Hepatocyte (in vitro differentiated cells): ENCODE results near the gene ADIPOR2. TPM values are rescaled to one million over a fixed set of nuclear protein-coding genes. Genes with fewer than 3 reads are reported as not detected.
A peak's percentile ranks its signal among the peaks of the same experiment; 100 is the strongest.

ENCODE experiments used
- DNase-seq: peaks from one replicate; pipeline ENCODE4 v3.0.0-alpha.2; 2016; ENCODE audit warnings: low spot score
- H2AFZ ChIP-seq: fragments of 200-600 bp; sonication (generic); 2 replicates; pipeline ENCODE4 v1.6.0; 2016; ENCODE audit warnings: antibody characterized with exemption, mild to moderate bottlenecking
- H3K27ac ChIP-seq: fragments of 200-600 bp; sonication (generic); 2 replicates; pipeline ENCODE4 v1.5.1; 2016; ENCODE audit warnings: mild to moderate bottlenecking
- H3K27me3 ChIP-seq: fragments of 200-600 bp; sonication (generic); 2 replicates; pipeline ENCODE4 v1.6.1; 2016
- H3K36me3 ChIP-seq: fragments of 200-600 bp; sonication (generic); replicated peaks from 2 replicates; pipeline ENCODE4 v1.5.1; 2016; ENCODE audit warnings: low read depth; ENCODE audit not compliant: insufficient read depth
- H3K4me1 ChIP-seq: fragments of 200-600 bp; sonication (generic); 2 replicates; pipeline ENCODE4 v1.5.1; 2016; ENCODE audit warnings: mild to moderate bottlenecking, moderate library complexity; ENCODE audit not compliant: insufficient read depth
- H3K4me2 ChIP-seq: fragments of 200-600 bp; sonication (generic); 2 replicates; pipeline ENCODE4 v1.6.0; 2016
- H3K4me3 ChIP-seq: fragments of 200-600 bp; sonication (generic); 2 replicates; pipeline ENCODE4 v1.5.1; 2016; ENCODE audit warnings: mild to moderate bottlenecking
- H3K79me2 ChIP-seq: fragments of 200-600 bp; sonication (generic); 2 replicates; pipeline ENCODE4 v1.6.0; 2017; ENCODE audit warnings: mild to moderate bottlenecking
- H3K9me2 ChIP-seq: fragments of 200-600 bp; sonication (generic); replicated peaks from 2 replicates; pipeline ENCODE4 v1.6.0; 2017; ENCODE audit warnings: mild to moderate bottlenecking; ENCODE audit not compliant: insufficient read depth
- H3K9me3 ChIP-seq: fragments of 200-600 bp; sonication (generic); 2 replicates; pipeline ENCODE4 v1.5.1; 2016; ENCODE audit warnings: low read depth, mild to moderate bottlenecking
- H4K20me1 ChIP-seq: fragments of 200-600 bp; sonication (generic); 2 replicates; pipeline ENCODE4 v1.6.0; 2016; ENCODE audit warnings: mild to moderate bottlenecking; ENCODE audit not compliant: insufficient read depth, poor library complexity, severe bottlenecking
- EZH2 ChIP-seq: fragments of 200-600 bp; sonication (generic); IDR thresholded peaks from 2 replicates; pipeline ENCODE4 v1.6.1; 2016; ENCODE audit warnings: antibody characterized with exemption, mild to moderate bottlenecking, borderline replicate concordance
- EZH2phosphoT487 ChIP-seq: fragments of 200-600 bp; sonication (generic); IDR thresholded peaks from one replicate; pipeline ENCODE4 v1.6.1; 2018; ENCODE audit warnings: antibody characterized with exemption, mild to moderate bottlenecking, low read depth, moderate library complexity; ENCODE audit not compliant: unreplicated experiment, severe bottlenecking
- WGBS: methylation state at CpG from one replicate; pipeline ENCODE4 v1.1.6; 2016; ENCODE audit warnings: low lambda C conversion rate; ENCODE audit errors: missing lambda C conversion rate; 5-methylcytosine and 5-hydroxymethylcytosine counted together
- polyA plus RNA-seq: library from polyadenylated mRNA; unstranded; fragments of >200 nt; fragmentation: Nextera tagmentation; extraction: Ambion mirVana; gene quantifications from 2 replicates; pipeline ENCODE4 v1.2.1, GENCODE V29; 2016
- total RNA-seq: library from RNA; depleted of rRNA; stranded (reverse); fragments of >200 nt; gene quantifications from 2 replicates; pipeline ENCODE4 v1.2.3, GENCODE V29; 2014
- TF ChIP-seq, protein P1 (sequence below): fragments of 200-600 bp; sonication (generic); IDR thresholded peaks from 2 replicates; pipeline ENCODE4 v1.5.1; 2016; ENCODE audit warnings: antibody characterized with exemption, mild to moderate bottlenecking; ENCODE audit not compliant: poor library complexity

Gene ADIPOR2
- total and polyA plus RNA-seq, 2 experiments from 2014 or later = 10.4 to 47.3 TPM

DNA sequence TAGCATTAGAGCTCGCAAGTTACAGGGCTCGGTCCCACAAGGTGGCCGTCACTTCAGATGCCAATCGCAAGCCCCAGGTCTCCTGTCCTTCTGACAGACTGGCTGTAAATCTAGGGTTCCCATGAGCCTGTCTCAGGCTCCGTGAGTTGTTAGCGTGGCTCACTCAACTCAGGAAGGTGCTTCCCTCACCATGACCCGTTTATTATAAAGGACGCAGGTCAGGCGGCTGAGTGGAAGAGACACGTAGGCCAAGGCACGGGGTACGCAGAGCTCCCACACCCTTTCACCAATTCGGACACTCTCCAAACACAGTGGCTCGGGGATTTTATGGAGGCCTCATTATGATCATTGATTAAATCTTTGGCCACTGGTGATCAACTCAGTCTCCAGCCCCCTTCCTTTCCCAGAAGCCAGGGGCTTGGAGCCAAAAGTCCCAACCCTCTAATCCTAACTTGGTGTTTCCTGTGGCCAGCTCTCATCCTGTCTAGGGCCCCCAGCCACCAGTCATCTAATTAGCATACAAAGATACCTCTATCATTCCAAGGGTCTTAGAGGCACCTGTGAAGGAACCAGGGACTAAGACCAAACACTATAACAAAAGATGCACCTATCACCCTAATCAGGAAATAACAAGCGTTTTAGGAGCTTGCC lies 103.7 kb downstream of the ADIPOR2 start:
- no peak overlapping the region for H2AFZ ChIP-seq
- no peaks in the 10 kb centered on the region for H3K9me2 ChIP-seq
- no peak overlapping the region for H3K27ac ChIP-seq
- H3K27me3 ChIP-seq = no peaks in the 10 kb centered on the region
- DNase-seq = no peak
- no peak for TF ChIP-seq EZH2phosphoT487
- no peak overlapping the region for H3K4me2 ChIP-seq
- WGBS = 84% methylated on average over 15 of the region's 15 CpGs
- H3K9me3 ChIP-seq = no peaks in the 10 kb centered on the region
- no peaks in the 10 kb centered on the region for H3K36me3 ChIP-seq
- H3K4me1 ChIP-seq = peaks cover 4% of the 10 kb centered on the region
- H3K79me2 ChIP-seq = no peaks in the 10 kb centered on the region
- no peaks in the 10 kb centered on the region for H4K20me1 ChIP-seq
- H3K4me3 ChIP-seq = no peak overlapping the region

DNA sequence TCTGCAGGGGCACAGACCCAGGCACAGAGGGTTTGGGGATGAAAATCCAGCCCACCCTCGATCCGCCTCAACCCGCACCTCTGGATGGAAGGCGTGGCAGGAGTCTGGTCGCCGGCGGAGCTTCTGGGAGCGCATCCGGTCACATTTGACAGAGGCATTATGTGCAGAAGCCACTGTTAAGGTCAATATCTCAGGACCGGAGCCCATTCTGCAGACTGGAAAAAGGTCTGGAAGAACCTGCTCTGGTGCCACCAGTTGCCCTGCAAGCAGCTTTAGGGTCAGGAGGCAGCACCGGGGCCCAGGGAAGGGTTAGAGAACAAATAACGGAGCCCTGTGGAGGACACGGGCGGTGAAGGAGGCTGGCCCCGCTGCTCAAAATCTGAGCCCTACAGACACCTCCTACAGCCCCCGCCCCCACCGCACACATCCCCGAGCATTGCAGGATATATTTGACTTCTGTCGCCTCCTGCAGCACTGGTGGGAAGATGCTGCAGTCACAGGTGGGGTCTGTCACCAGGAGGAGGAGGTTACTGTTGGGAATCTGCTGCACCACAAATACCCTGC lies 104.4 kb downstream of the ADIPOR2 start:
- no peak for DNase-seq
- Histone ChIP-seq H4K20me1 (no peaks in the 10 kb centered on the region), H3K9me2 (no peaks in the 10 kb centered on the region), H3K4me3 (no peak overlapping the region), H2AFZ (no peak overlapping the region), H3K9me3 (no peaks in the 10 kb centered on the region), H3K27me3 (no peaks in the 10 kb centered on the region), H3K79me2 (no peaks in the 10 kb centered on the region), H3K27ac (no peak overlapping the region), H3K4me1 (peaks cover 4% of the 10 kb centered on the region), H3K4me2 (no peak overlapping the region), H3K36me3 (no peaks in the 10 kb centered on the region)
- TF ChIP-seq EZH2phosphoT487 = no peak
- TF ChIP-seq, protein P1, sequence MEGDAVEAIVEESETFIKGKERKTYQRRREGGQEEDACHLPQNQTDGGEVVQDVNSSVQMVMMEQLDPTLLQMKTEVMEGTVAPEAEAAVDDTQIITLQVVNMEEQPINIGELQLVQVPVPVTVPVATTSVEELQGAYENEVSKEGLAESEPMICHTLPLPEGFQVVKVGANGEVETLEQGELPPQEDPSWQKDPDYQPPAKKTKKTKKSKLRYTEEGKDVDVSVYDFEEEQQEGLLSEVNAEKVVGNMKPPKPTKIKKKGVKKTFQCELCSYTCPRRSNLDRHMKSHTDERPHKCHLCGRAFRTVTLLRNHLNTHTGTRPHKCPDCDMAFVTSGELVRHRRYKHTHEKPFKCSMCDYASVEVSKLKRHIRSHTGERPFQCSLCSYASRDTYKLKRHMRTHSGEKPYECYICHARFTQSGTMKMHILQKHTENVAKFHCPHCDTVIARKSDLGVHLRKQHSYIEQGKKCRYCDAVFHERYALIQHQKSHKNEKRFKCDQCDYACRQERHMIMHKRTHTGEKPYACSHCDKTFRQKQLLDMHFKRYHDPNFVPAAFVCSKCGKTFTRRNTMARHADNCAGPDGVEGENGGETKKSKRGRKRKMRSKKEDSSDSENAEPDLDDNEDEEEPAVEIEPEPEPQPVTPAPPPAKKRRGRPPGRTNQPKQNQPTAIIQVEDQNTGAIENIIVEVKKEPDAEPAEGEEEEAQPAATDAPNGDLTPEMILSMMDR = no peak
- TF ChIP-seq EZH2 = no peak
- 74% methylated on average over 19 of the region's 19 CpGs for WGBS

DNA sequence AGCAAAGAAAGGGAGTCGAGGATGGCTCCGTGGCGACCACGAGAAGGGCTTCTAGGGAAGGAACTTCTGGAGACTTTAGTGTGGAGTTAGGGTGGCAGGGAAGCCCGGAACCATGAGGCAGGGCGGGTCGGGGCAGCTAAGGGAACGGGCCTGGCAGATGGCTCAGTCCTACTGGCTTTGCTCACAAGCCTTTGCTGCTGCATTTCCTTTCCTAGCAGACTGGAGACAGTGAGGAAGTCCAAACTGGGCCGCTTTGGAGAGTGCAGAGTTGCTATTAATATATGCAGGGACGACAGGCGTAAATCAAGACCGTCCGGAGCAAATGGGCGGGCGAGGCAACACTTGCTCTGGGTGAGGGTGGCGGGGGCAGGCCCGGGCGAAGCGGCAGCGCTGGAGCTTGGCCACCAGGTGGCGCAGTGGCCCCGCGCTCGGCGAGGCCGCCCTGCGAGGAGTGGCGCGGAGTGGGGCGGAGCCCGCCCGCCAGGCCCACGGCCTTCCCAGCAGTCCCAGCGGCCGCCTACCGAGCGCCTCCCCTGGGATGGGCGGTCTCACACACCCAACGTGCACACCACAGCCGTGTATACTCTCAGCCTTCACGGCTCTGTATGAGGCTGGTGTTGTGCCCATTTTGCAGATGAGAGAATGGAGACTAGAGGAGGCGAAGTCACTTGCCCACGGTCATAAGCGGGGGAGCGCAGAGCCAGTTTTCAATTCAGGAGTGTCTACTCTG lies 105.1 kb downstream of the ADIPOR2 start:
- H3K27me3 ChIP-seq = no peaks in the 10 kb centered on the region
- H3K79me2 ChIP-seq = no peaks in the 10 kb centered on the region
- no peaks in the 10 kb centered on the region for H3K9me2 ChIP-seq
- 22% methylated on average over 39 of the region's 45 CpGs for WGBS
- peaks cover 4% of the 10 kb centered on the region for H3K4me1 ChIP-seq
- no peaks in the 10 kb centered on the region for H3K9me3 ChIP-seq
- peak overlapping the region; percentile 56 for H2AFZ ChIP-seq
- H3K4me2 ChIP-seq = peak overlapping the region; percentile 80
- DNase-seq = peak; percentile 92
- H3K4me3 ChIP-seq = no peak overlapping the region
- H4K20me1 ChIP-seq = no peaks in the 10 kb centered on the region
- TF ChIP-seq EZH2phosphoT487 (no peak), EZH2 (no peak)
- TF ChIP-seq, protein P1 = peak; percentile 88
- no peak overlapping the region for H3K27ac ChIP-seq
- H3K36me3 ChIP-seq = no peaks in the 10 kb centered on the region

DNA sequence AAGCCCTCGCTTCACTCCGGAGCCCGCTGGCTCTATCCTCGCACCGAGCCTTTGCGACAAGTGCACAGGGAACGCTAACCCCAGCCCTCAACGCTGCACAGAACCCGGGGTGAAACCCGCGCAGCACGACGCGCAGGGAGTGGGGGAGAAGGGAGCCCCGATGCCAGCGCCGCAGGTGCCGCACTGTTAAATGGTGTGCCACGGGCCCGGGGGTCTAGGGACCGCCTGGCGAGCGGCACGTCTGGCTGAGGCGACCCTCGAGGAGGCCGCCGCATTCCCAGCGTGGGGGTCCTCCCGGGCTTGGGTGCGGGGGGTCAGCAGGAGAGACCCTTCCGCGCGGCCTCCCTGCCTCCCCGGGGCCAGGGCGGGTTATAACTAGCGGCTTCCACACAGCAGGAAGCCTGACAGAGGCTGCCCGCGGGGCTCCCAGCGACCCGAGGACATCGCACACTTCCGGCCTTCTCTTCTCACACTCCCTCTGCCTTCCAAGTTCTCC lies 105.7 kb downstream of the ADIPOR2 start:
- Histone ChIP-seq H3K4me3 (no peak overlapping the region), H3K4me2 (peak overlapping the region; percentile 80), H3K79me2 (no peaks in the 10 kb centered on the region), H4K20me1 (no peaks in the 10 kb centered on the region), H3K9me2 (no peaks in the 10 kb centered on the region), H3K9me3 (no peaks in the 10 kb centered on the region), H2AFZ (peak overlapping the region; percentile 56), H3K27ac (no peak overlapping the region), H3K4me1 (peaks cover 4% of the 10 kb centered on the region), H3K36me3 (no peaks in the 10 kb centered on the region), H3K27me3 (no peaks in the 10 kb centered on the region)
- DNase-seq = no peak
- 72% methylated on average over 23 of the region's 43 CpGs for WGBS
- TF ChIP-seq, protein P1 = no peak
- TF ChIP-seq EZH2phosphoT487 (no peak), EZH2 (no peak)
